A172 (cell line): ENCODE measurements around the gene CFAP119. TPM values are rescaled to one million over a fixed set of nuclear protein-coding genes. Genes with fewer than 3 reads are reported as not detected.
A peak's percentile ranks its signal among the peaks of the same experiment; 100 is the strongest.

Experiments used
- DNase-seq: peaks from one replicate; pipeline ENCODE4 v3.0.0-alpha.2; 2015; ENCODE audit warnings: low spot score
- total RNA-seq: library from RNA; depleted of rRNA; stranded (reverse); fragments of >200 nt; shearing (Covaris generic); gene quantifications from 2 replicates; pipeline ENCODE4 v1.2.3, GENCODE V29; 2014

CFAP119 gene
- total RNA-seq, 1 experiment from 2014 or later, result 6.5 TPM

GRCh38 chr16:30762991-30763725 is 1.3 kb upstream of the CFAP119 start:
- no peak for DNase-seq

- DNase-seq, result peak; percentile 38
These were observed 385 bp downstream of the CFAP119 start for GRCh38 chr16:30761427-30761927.

- DNase-seq, result no peak
These were observed 1.1 kb downstream of the CFAP119 start for GRCh38 chr16:30760577-30761426.

- DNase-seq, result no peak
These were observed 1.8 kb downstream of the CFAP119 start for GRCh38 chr16:30760001-30760559.

GRCh38 chr16:30758988-30759491 is 2.8 kb downstream of the CFAP119 start:
- DNase-seq, result no peak

GRCh38 chr16:30757316-30757715 is 4.5 kb downstream of the CFAP119 start:
- DNase-seq, result no peak

- DNase-seq, result no peak
These were observed 5.1 kb downstream of the CFAP119 start for GRCh38 chr16:30756781-30757100.

GRCh38 chr16:30755955-30756780 is 5.7 kb downstream of the CFAP119 start:
- no peak for DNase-seq

GRCh38 chr16:30753596-30753995 is 8.3 kb downstream of the CFAP119 start:
- DNase-seq, result no peak

- no peak for DNase-seq
These were observed 10.9 kb downstream of the CFAP119 start for GRCh38 chr16:30750876-30751465.

GRCh38 chr16:30750201-30750600 is 11.7 kb downstream of the CFAP119 start:
- DNase-seq, result no peak

- DNase-seq, result peak; percentile 28
These were observed 13.0 kb downstream of the CFAP119 start for GRCh38 chr16:30748634-30749445.

- DNase-seq, result peak; percentile 98
These were observed 13.8 kb downstream of the CFAP119 start, which contains the start of gene PHKG2 for GRCh38 chr16:30747799-30748633. Gene PHKG2 (plus strand): TSS chr16:30748425. CDS start chr16:30748821, 396 bp downstream.

GRCh38 chr16:30747331-30747730 is 14.5 kb downstream of the CFAP119 start:
- DNase-seq, result peak; percentile 74

- no peak for DNase-seq
These were observed 15.2 kb downstream of the CFAP119 start for GRCh38 chr16:30746638-30747175.

GRCh38 chr16:30745082-30745481 is 16.8 kb downstream of the CFAP119 start:
- DNase-seq, result no peak

- DNase-seq, result no peak
These were observed 17.7 kb downstream of the CFAP119 start for GRCh38 chr16:30744183-30744582.

GRCh38 chr16:30743716-30744115 is 18.1 kb downstream of the CFAP119 start:
- DNase-seq, result no peak

GRCh38 chr16:30741461-30741914 is 20.4 kb downstream of the CFAP119 start:
- peak; percentile 98 for DNase-seq
